MCF 10A (cell line): Measurements from ENCODE around the gene DNAJC16. TPM values are rescaled to one million over a fixed set of nuclear protein-coding genes. Genes with fewer than 3 reads are reported as not detected.

ENCODE experiments used
- BruUV-seq: library from RNA; stranded (reverse); fragments of 400-500 nt; replicated peaks from 2 replicates; lab custom pipeline; 2021; lab: Mats Ljungman, UMichigan
- CTCF ChIA-PET: fragments of 300-600 bp; sonication (Branson Sonifier 250); formaldehyde crosslinking; extraction: SDS; loops from one replicate; lab custom pipeline; 2021; ENCODE audit warnings: antibody characterized with exemption, inconsistent platforms; lab: Yijun Ruan, JAX
- POLR2A ChIA-PET: fragments of 300-600, 350-650 bp; sonication (Branson Sonifier 250); formaldehyde crosslinking; extraction: SDS; loops from one replicate; lab custom pipeline; 2020; ENCODE audit warnings: antibody characterized with exemption, inconsistent platforms; lab: Yijun Ruan, JAX
- DNase-seq: peaks from one replicate; pipeline ENCODE4 v3.0.0-alpha.2; 2018; ENCODE audit not compliant: unreplicated experiment
- H3K27ac Mint-ChIP-seq: one replicate; pipeline ENCODE4 v1.8.0; 2022; ENCODE audit warnings: mild to moderate bottlenecking, low read depth, mixed read lengths; ENCODE audit not compliant: unreplicated experiment
- H3K27me3 Mint-ChIP-seq: one replicate; pipeline ENCODE4 v1.8.0; 2022; ENCODE audit warnings: mixed read lengths; ENCODE audit not compliant: insufficient read depth, unreplicated experiment
- H3K36me3 Mint-ChIP-seq: one replicate; pipeline ENCODE4 v1.8.0; 2022; ENCODE audit warnings: mild to moderate bottlenecking, moderate library complexity, mixed read lengths; ENCODE audit not compliant: insufficient read depth, unreplicated experiment
- H3K4me1 Mint-ChIP-seq: one replicate; pipeline ENCODE4 v1.8.0; 2022; ENCODE audit warnings: mixed read lengths; ENCODE audit not compliant: insufficient read depth, unreplicated experiment
- H3K4me3 Mint-ChIP-seq: one replicate; pipeline ENCODE4 v1.8.0; 2022; ENCODE audit warnings: mild to moderate bottlenecking, moderate library complexity, mixed read lengths; ENCODE audit not compliant: unreplicated experiment
- H3K9me3 Mint-ChIP-seq: one replicate; pipeline ENCODE4 v1.8.0; 2022; ENCODE audit warnings: mixed read lengths; ENCODE audit not compliant: unreplicated experiment
- intact Hi-C: fragments of 100-400 bp; cut with micrococcal nuclease; formaldehyde crosslinking; loops from 2 replicates; pipeline ENCODE4 v1.14.1; 2022
- total RNA-seq: library from RNA; stranded (reverse); gene quantifications from 2 replicates; pipeline ENCODE4 v1.2.3, GENCODE V29; 2022
- TF ChIP-seq, protein P1 (sequence below): fragments of 200-600 bp; IDR thresholded peaks from one replicate; pipeline ENCODE4 v1.8.0; 2022; ENCODE audit warnings: antibody characterized with exemption, mild to moderate bottlenecking; ENCODE audit not compliant: unreplicated experiment

The DNAJC16 gene
- total RNA-seq, 1 experiment from 2014 or later = 17.2 TPM

- Mint-ChIP-seq H3K4me1 (no peaks in the 10 kb centered on the region), H3K9me3 (no peaks in the 10 kb centered on the region), H3K27ac (no peak overlapping the region), H3K36me3 (peaks cover 71% of the 10 kb centered on the region), H3K27me3 (no peaks in the 10 kb centered on the region), H3K4me3 (no peak overlapping the region)
- ChIA-PET CTCF (no interaction called here), POLR2A (no interaction called here)
- no TSS peak for BruUV-seq
- DNase-seq = no peak
- intact Hi-C loops = no loop called here
- TF ChIP-seq, protein P1, sequence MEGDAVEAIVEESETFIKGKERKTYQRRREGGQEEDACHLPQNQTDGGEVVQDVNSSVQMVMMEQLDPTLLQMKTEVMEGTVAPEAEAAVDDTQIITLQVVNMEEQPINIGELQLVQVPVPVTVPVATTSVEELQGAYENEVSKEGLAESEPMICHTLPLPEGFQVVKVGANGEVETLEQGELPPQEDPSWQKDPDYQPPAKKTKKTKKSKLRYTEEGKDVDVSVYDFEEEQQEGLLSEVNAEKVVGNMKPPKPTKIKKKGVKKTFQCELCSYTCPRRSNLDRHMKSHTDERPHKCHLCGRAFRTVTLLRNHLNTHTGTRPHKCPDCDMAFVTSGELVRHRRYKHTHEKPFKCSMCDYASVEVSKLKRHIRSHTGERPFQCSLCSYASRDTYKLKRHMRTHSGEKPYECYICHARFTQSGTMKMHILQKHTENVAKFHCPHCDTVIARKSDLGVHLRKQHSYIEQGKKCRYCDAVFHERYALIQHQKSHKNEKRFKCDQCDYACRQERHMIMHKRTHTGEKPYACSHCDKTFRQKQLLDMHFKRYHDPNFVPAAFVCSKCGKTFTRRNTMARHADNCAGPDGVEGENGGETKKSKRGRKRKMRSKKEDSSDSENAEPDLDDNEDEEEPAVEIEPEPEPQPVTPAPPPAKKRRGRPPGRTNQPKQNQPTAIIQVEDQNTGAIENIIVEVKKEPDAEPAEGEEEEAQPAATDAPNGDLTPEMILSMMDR = no peak
These were observed 30.4 kb downstream of the DNAJC16 start for GRCh38 chr1:15557008-15557407.

DNA sequence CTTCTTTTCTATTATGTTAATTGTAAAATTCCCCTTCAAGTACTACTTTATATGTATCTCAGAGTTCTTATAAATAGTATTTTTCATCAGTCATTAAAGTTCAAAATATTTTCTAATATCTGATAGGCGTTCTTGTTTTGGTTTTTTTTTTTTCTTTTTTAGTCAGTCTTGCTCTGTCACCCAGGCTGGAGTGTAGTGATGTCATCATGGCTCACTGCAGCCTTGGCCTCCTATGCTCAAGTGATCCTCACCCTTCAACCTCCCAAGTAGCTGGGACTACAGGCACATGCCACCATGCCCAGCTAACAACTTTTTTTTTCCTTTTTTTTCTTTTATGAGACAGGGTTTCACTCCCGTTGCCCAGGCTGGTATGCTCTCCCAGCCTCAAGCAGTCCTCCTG lies 30.9 kb downstream of the DNAJC16 start:
- Mint-ChIP-seq H3K36me3 (peaks cover 73% of the 10 kb centered on the region), H3K27me3 (no peaks in the 10 kb centered on the region), H3K27ac (no peak overlapping the region), H3K4me3 (no peak overlapping the region), H3K9me3 (no peaks in the 10 kb centered on the region), H3K4me1 (no peaks in the 10 kb centered on the region)
- ChIA-PET CTCF (no interaction called here), POLR2A (no interaction called here)
- no TSS peak for BruUV-seq
- intact Hi-C loops = no loop called here
- TF ChIP-seq, protein P1 = no peak
- no peak for DNase-seq

DNA sequence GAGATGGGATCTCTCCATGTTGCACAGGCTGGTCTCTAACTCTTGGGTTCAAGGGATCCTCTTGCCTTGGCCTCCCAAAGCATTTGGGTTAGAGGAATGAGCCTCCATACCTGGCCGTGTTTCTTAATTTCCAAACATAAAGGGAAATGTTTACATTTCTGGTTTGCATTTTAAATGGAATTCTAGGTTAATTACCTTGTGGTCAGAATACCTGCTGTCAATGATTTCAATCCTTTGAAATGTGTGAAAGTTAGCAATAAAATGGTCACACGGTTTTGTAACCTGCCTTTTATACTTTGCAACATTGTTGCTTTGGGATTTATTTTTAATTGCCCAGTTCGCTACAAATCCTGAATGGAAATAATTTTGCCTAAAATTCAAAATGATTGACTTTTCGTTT lies 31.9 kb downstream of the DNAJC16 start:
- no peak for DNase-seq
- POLR2A ChIA-PET = no interaction called here
- TF ChIP-seq, protein P1 = no peak
- Mint-ChIP-seq H3K36me3 (peaks cover 76% of the 10 kb centered on the region), H3K4me1 (no peaks in the 10 kb centered on the region), H3K4me3 (no peak overlapping the region), H3K27me3 (no peaks in the 10 kb centered on the region), H3K27ac (no peak overlapping the region), H3K9me3 (no peaks in the 10 kb centered on the region)
- intact Hi-C loops = no loop called here
- CTCF ChIA-PET = no interaction called here
- no TSS peak for BruUV-seq

DNA sequence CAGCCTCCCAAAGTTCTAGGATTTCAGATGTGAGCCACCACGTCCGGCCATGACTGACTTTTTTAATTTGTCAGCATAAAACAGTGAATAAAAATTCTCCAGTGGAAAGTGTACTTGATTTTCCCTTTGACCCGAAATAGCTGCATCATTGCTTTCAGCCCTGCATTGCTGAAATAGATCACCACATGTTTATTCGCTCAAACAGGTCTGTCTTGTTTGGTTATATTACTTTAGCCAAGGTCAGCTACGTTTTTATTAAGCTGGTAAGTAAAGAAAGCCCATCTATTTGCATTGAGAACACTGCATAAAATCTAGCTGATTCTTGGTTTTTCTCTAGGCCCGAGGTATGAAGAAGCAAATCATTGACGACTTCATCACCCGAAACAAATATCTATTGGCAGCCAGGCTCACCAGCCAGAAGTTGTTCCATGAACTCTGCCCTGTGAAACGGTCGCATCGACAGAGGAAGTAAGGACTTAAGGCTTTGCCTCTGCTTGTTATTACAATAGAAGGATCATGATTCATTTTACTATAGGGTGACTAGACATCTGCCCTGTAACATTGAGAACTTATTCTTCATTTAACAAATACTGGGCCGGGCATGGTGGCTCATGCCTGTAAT lies 32.7 kb downstream of the DNAJC16 start:
- Mint-ChIP-seq H3K27ac (no peak overlapping the region), H3K9me3 (no peaks in the 10 kb centered on the region), H3K27me3 (no peaks in the 10 kb centered on the region), H3K4me3 (no peak overlapping the region), H3K36me3 (peaks cover 78% of the 10 kb centered on the region), H3K4me1 (no peaks in the 10 kb centered on the region)
- ChIA-PET POLR2A (interaction anchor here (0.6 kb wide), 1 partner anchor 158 kb away, joined by 3 read pairs; no protein-coding TSS in a partner anchor), CTCF (interaction anchor here (0.9 kb wide), 1 partner anchor 182 kb away, joined by 3 read pairs; no protein-coding TSS in a partner anchor)
- no peak for DNase-seq
- intact Hi-C loops = no loop called here
- no TSS peak for BruUV-seq
- TF ChIP-seq, protein P1 = no peak
